Astrocyte (in vitro differentiated cells and primary cell): Measurements from ENCODE around the gene IMMP2L. TPM values are rescaled to one million over a fixed set of nuclear protein-coding genes. Genes with fewer than 3 reads are reported as not detected.
A peak's percentile ranks its signal among the peaks of the same experiment; 100 is the strongest.

ENCODE experiments used
- DNase-seq: peaks from one replicate; pipeline ENCODE4 v3.0.0-alpha.2; 2010; ENCODE audit warnings: low read depth
- FAIRE-seq: peaks from 2 replicates; lab custom pipeline; 2011; peaks lifted over from hg19 to GRCh38; lab: Jason Lieb, UNC
- H2AFZ ChIP-seq: 2 replicates; pipeline ENCODE4 v1.6.0; 2012; ENCODE audit warnings: low read depth, low read length, inconsistent platforms
- H3K27ac ChIP-seq: 2 replicates; pipeline ENCODE4 v1.5.1; 2011; ENCODE audit warnings: low read depth, low read length, inconsistent platforms
- H3K27me3 ChIP-seq: 2 replicates; pipeline ENCODE4 v1.6.0; 2011; ENCODE audit warnings: low read length, inconsistent platforms; ENCODE audit not compliant: insufficient read depth
- H3K36me3 ChIP-seq: 2 replicates; pipeline ENCODE4 v1.5.1; 2011; ENCODE audit warnings: low read length, inconsistent platforms; ENCODE audit not compliant: insufficient read depth
- H3K4me1 ChIP-seq: 2 replicates; pipeline ENCODE4 v1.5.1; 2011; ENCODE audit warnings: low read length, inconsistent platforms; ENCODE audit not compliant: insufficient read depth
- H3K4me2 ChIP-seq: 2 replicates; pipeline ENCODE4 v1.6.0; 2012; ENCODE audit warnings: low read length, inconsistent platforms
- H3K4me3 ChIP-seq: 2 replicates; pipeline ENCODE4 v1.5.1; 2011; ENCODE audit warnings: low read depth, mild to moderate bottlenecking, low read length, inconsistent platforms; ENCODE audit not compliant: insufficient read depth
- H3K79me2 ChIP-seq: 2 replicates; pipeline ENCODE4 v1.6.0; 2012; ENCODE audit warnings: mild to moderate bottlenecking, low read length, inconsistent platforms; ENCODE audit not compliant: insufficient read depth
- H3K9ac ChIP-seq: 2 replicates; pipeline ENCODE4 v1.6.0; 2012; ENCODE audit warnings: mild to moderate bottlenecking, low read length, inconsistent platforms
- H3K9me3 ChIP-seq: 2 replicates; pipeline ENCODE4 v1.5.1; 2012; ENCODE audit warnings: low read depth, mild to moderate bottlenecking, low read length, inconsistent platforms; ENCODE audit not compliant: insufficient read depth
- H4K20me1 ChIP-seq: 2 replicates; pipeline ENCODE4 v1.6.0; 2012; ENCODE audit warnings: low read length, inconsistent platforms; ENCODE audit not compliant: insufficient read depth
- H3K27ac Mint-ChIP-seq: one replicate; pipeline ENCODE4 v1.8.0; 2021; ENCODE audit warnings: mild to moderate bottlenecking, mixed read lengths; ENCODE audit not compliant: unreplicated experiment
- H3K27me3 Mint-ChIP-seq: one replicate; pipeline ENCODE4 v1.8.0; 2021; ENCODE audit warnings: low read depth, mixed read lengths; ENCODE audit not compliant: unreplicated experiment
- H3K36me3 Mint-ChIP-seq: one replicate; pipeline ENCODE4 v1.8.0; 2021; ENCODE audit warnings: low read depth, mixed read lengths; ENCODE audit not compliant: unreplicated experiment
- H3K4me1 Mint-ChIP-seq: one replicate; pipeline ENCODE4 v1.8.0; 2021; ENCODE audit warnings: low read depth, mixed read lengths; ENCODE audit not compliant: unreplicated experiment
- H3K4me3 Mint-ChIP-seq: one replicate; pipeline ENCODE4 v1.8.0; 2021; ENCODE audit warnings: mild to moderate bottlenecking, moderate library complexity, mixed read lengths; ENCODE audit not compliant: unreplicated experiment
- H3K9me3 Mint-ChIP-seq: one replicate; pipeline ENCODE4 v1.8.0; 2021; ENCODE audit warnings: mild to moderate bottlenecking, mixed read lengths; ENCODE audit not compliant: unreplicated experiment
- CTCF ChIP-seq: IDR thresholded peaks from 2 replicates; pipeline ENCODE4 v1.5.1; 2011; ENCODE audit warnings: low read depth, mild to moderate bottlenecking, inconsistent platforms, low read length, moderate library complexity; ENCODE audit not compliant: insufficient read depth
- EZH2 ChIP-seq: IDR thresholded peaks from 2 replicates; pipeline ENCODE4 v1.6.1; 2012; ENCODE audit warnings: mild to moderate bottlenecking, low read length, inconsistent platforms; ENCODE audit not compliant: insufficient read depth
- total RNA-seq: library from RNA; stranded (reverse); gene quantifications from 2 replicates; pipeline ENCODE4 v1.2.1, GENCODE V29; 2021

Gene IMMP2L
- total RNA-seq, 1 donor from 2014 or later = 13.8 TPM

DNA sequence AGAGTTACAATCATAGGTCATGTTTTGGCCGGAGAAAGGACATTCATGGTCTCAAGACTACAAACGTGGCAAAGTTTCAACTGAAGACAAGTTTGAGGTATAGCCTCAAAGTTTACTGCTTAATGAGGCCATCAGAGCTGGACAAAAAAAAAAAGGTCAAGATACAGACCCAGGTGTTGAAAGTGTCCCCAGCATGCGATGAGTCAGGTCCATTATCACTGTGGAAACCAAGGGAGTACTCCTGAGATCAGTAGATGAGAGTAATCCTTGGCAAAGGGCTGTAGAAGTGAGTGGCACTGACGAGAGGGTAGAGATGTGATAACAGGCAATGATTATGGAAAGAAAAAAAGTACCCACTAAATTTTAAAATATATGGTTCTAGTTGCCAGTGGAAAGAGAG lies 551.5 kb downstream of the IMMP2L start:
- H3K4me1 ChIP-seq = no peaks in the 10 kb centered on the region
- Mint-ChIP-seq H3K4me3 (no peak overlapping the region), H3K4me1 (peaks cover 2% of the 10 kb centered on the region), H3K36me3 (no peaks in the 10 kb centered on the region), H3K27me3 (no peaks in the 10 kb centered on the region), H3K27ac (no peak overlapping the region), H3K9me3 (no peaks in the 10 kb centered on the region)
- no peak overlapping the region for H3K9ac ChIP-seq
- FAIRE-seq (no peak), DNase-seq (no peak)
- H3K27ac ChIP-seq = no peak overlapping the region
- no peak overlapping the region for H3K4me2 ChIP-seq
- H3K79me2 ChIP-seq = no peaks in the 10 kb centered on the region
- H2AFZ ChIP-seq = no peak overlapping the region
- no peak overlapping the region for H3K4me3 ChIP-seq
- no peaks in the 10 kb centered on the region for H4K20me1 ChIP-seq
- TF ChIP-seq EZH2 (no peak), CTCF (no peak)
- no peaks in the 10 kb centered on the region for H3K36me3 ChIP-seq
- no peaks in the 10 kb centered on the region for H3K27me3 ChIP-seq
- no peaks in the 10 kb centered on the region for H3K9me3 ChIP-seq

DNA sequence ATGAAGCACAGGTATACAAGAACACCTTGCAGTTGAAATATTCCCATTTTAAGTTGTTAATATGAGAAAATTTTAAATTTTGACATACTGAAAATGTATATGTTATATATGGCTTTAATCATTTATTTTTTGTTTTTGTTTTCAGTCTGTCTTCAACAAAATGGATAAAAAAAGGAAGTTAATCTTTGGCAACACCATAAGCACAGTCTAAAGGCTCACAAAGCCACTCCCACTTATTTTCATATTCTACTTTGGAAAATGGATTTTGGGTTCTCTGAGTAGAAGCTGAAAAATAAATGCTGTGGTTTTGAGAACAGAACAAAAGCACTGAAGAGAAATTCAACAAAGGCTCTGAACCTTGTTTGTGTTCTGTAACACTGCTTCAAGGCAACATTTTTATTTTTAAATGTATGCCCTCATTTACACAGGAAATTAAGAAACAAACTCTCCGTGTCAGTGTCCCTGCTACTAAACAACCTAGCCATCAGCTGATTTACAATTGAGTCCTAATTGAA lies 552.7 kb downstream of the IMMP2L start:
- H3K36me3 Mint-ChIP-seq = no peaks in the 10 kb centered on the region
- Histone ChIP-seq H3K27me3 (no peaks in the 10 kb centered on the region), H4K20me1 (no peaks in the 10 kb centered on the region), H3K79me2 (no peaks in the 10 kb centered on the region), H3K9ac (no peak overlapping the region), H3K4me2 (no peak overlapping the region), H3K27ac (no peak overlapping the region), H3K36me3 (no peaks in the 10 kb centered on the region), H3K9me3 (no peaks in the 10 kb centered on the region), H3K4me3 (no peak overlapping the region), H2AFZ (no peak overlapping the region), H3K4me1 (no peaks in the 10 kb centered on the region)
- H3K9me3 Mint-ChIP-seq = no peaks in the 10 kb centered on the region
- FAIRE-seq (no peak), DNase-seq (no peak)
- H3K27me3 Mint-ChIP-seq = no peaks in the 10 kb centered on the region
- H3K4me3 Mint-ChIP-seq = no peak overlapping the region
- H3K4me1 Mint-ChIP-seq = peaks cover 2% of the 10 kb centered on the region
- H3K27ac Mint-ChIP-seq = no peak overlapping the region
- TF ChIP-seq EZH2 (no peak), CTCF (no peak)

DNA sequence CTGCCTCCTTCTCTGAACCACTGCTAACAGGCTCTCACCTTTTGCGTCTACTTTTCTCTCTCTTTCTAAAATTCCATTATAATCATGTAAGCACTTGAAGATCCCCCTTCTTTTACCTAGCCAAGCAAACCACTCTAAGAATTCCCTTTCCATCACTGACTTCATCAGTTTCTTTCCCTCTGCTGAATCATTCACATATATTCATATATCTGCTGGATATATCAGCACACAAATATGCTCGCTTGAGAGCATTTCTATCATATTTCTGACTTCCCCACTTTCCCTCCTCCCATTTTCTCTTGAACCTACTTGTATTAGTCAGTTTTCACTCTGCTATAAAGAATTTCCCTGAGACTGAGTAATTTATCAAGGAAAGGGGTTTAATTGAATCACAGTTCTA lies 555.6 kb downstream of the IMMP2L start:
- no peak for TF ChIP-seq EZH2
- TF ChIP-seq CTCF = no peak
- Histone ChIP-seq H3K36me3 (no peaks in the 10 kb centered on the region), H3K4me3 (no peak overlapping the region), H2AFZ (no peak overlapping the region), H3K4me2 (peak overlapping the region; percentile 28), H3K9ac (no peak overlapping the region), H3K79me2 (no peaks in the 10 kb centered on the region), H3K4me1 (no peaks in the 10 kb centered on the region), H4K20me1 (no peaks in the 10 kb centered on the region), H3K27me3 (no peaks in the 10 kb centered on the region), H3K27ac (peak overlapping the region; percentile 45), H3K9me3 (no peaks in the 10 kb centered on the region)
- DNase-seq (peak; percentile 86), FAIRE-seq (no peak)
- Mint-ChIP-seq H3K4me3 (no peak overlapping the region), H3K9me3 (no peaks in the 10 kb centered on the region), H3K4me1 (no peaks in the 10 kb centered on the region), H3K36me3 (no peaks in the 10 kb centered on the region), H3K27me3 (no peaks in the 10 kb centered on the region), H3K27ac (no peak overlapping the region)
